B cell (primary cell): Measurements from ENCODE around the gene TMED10. TPM values are rescaled to one million over a fixed set of nuclear protein-coding genes. Genes with fewer than 3 reads are reported as not detected.

Source experiments
- ATAC-seq: fragments of 200-7000 bp; cut with Tn5 transposase; one replicate; pipeline ENCODE4 v1.10.0; 2021; ENCODE audit warnings: low read depth, mild to moderate bottlenecking, moderate number of reproducible peaks, moderate library complexity
- CTCF ChIA-PET: fragments of 350-600 bp; sonication (Branson Sonifier 250); formaldehyde crosslinking; loops from one replicate; lab custom pipeline; 2021; ENCODE audit warnings: antibody characterized with exemption, inconsistent platforms; lab: Charles Lee
- POLR2A ChIA-PET: fragments of 350-600 bp; sonication (Branson Sonifier 250); formaldehyde crosslinking; loops from one replicate; lab custom pipeline; 2021; ENCODE audit warnings: antibody characterized with exemption; lab: Charles Lee
- DNase-seq: peaks from one replicate; pipeline ENCODE4 v3.0.0; 2013
- H2AFZ ChIP-seq: 2 replicates; pipeline ENCODE4 v1.6.1; 2012; ENCODE audit warnings: mild to moderate bottlenecking, low read depth, low read length; ENCODE audit not compliant: insufficient read depth, poor library complexity, severe bottlenecking
- H3K27ac ChIP-seq, 2 donors: 1 replicate in 1 of 2; 2 replicates in 1 of 2; pipeline ENCODE4 v1.5.1; 2012 to 2013; ENCODE audit warnings: low read length in 2 of 2, mild to moderate bottlenecking in 2 of 2, moderate library complexity in 1 of 2
- H3K27me3 ChIP-seq, 4 experiments: fragments of 200-600 bp in 1 of 4; sonication (generic) in 1 of 4; replicated peaks in 1 of 4; 1 replicate in 2 of 4; 2 replicates in 2 of 4; pipeline versions ENCODE4 v1.6.1 to v1.7.0; 2013 to 2016; ENCODE audit warnings: low read length in 3 of 4, mild to moderate bottlenecking in 2 of 4, mixed read lengths in 1 of 4, moderate library complexity in 1 of 4; ENCODE audit not compliant: insufficient read depth in 4 of 4, control insufficient read depth in 3 of 4; ENCODE audit errors: control extremely low read depth in 1 of 4
- H3K36me3 ChIP-seq, 2 experiments: replicated peaks in 1 of 2; 1 replicate in 1 of 2; 2 replicates in 1 of 2; pipeline versions ENCODE4 v1.6.1 to v1.7.1; 2013; ENCODE audit warnings: low read length in 1 of 2; ENCODE audit not compliant: insufficient read depth in 2 of 2, control insufficient read depth in 1 of 2; ENCODE audit errors: control extremely low read depth in 1 of 2, extremely low read depth in 1 of 2
- H3K4me1 ChIP-seq, 2 donors: fragments of 200-600 bp in 1 of 2; sonication (generic) in 1 of 2; 1 replicate in 1 of 2; 2 replicates in 1 of 2; pipeline versions ENCODE4 v1.5.1 to v1.6.1; 2013 to 2017; ENCODE audit warnings: low read length in 2 of 2; ENCODE audit not compliant: control insufficient read depth in 2 of 2, insufficient read depth in 2 of 2
- H3K4me2 ChIP-seq: replicated peaks from 2 replicates; pipeline ENCODE3; 2012; ENCODE audit warnings: mild to moderate bottlenecking, low read depth, low read length; ENCODE audit not compliant: poor library complexity, severe bottlenecking
- H3K4me3 ChIP-seq, 5 experiments: fragments of 200-600 bp in 1 of 5; sonication (generic) in 1 of 5; 1 replicate in 3 of 5; 2 replicates in 2 of 5; pipeline versions ENCODE4 v1.5.1 to v1.7.0; 2011 to 2016; ENCODE audit warnings: low read length in 4 of 5, mild to moderate bottlenecking in 4 of 5, low read depth in 2 of 5, control low read depth in 1 of 5, moderate library complexity in 1 of 5; ENCODE audit not compliant: insufficient read depth in 1 of 5; ENCODE audit errors: control extremely low read depth in 1 of 5, extremely low read depth in 1 of 5
- H3K79me2 ChIP-seq: fragments of 200-600 bp; sonication (generic); one replicate; pipeline ENCODE4 v1.6.0; 2016; ENCODE audit warnings: low read length; ENCODE audit not compliant: control insufficient read depth, insufficient read depth
- H3K9ac ChIP-seq: fragments of 200-600 bp; sonication (generic); 2 replicates; pipeline ENCODE4 v1.6.1; 2017; ENCODE audit warnings: mild to moderate bottlenecking, low read length, moderate library complexity
- H3K9me3 ChIP-seq, 3 donors: one replicate each; pipeline versions ENCODE4 v1.6.1 to v1.7.1; 2013; ENCODE audit warnings: low read length in 2 of 3; ENCODE audit not compliant: control insufficient read depth in 2 of 3, insufficient read depth in 1 of 3; ENCODE audit errors: control extremely low read depth in 1 of 3
- H4K20me1 ChIP-seq: 2 replicates; pipeline ENCODE4 v1.6.0; 2012; ENCODE audit warnings: mild to moderate bottlenecking, low read length; ENCODE audit not compliant: insufficient read depth, control insufficient read depth, poor library complexity, severe bottlenecking
- H3K27ac Mint-ChIP-seq: one replicate; pipeline ENCODE4 v1.8.0; 2021; ENCODE audit warnings: mixed read lengths
- H3K27me3 Mint-ChIP-seq: one replicate; pipeline ENCODE4 v1.8.0; 2021; ENCODE audit warnings: mixed read lengths
- H3K4me1 Mint-ChIP-seq: one replicate; pipeline ENCODE4 v1.8.0; 2021; ENCODE audit warnings: mixed read lengths
- H3K4me3 Mint-ChIP-seq: one replicate; pipeline ENCODE4 v1.8.0; 2021; ENCODE audit warnings: mixed read lengths
- H3K9me3 Mint-ChIP-seq: one replicate; pipeline ENCODE4 v1.8.0; 2022; ENCODE audit warnings: mixed read lengths; ENCODE audit not compliant: insufficient read depth
- CTCF ChIP-seq: fragments of 200-600 bp; IDR thresholded peaks from one replicate; pipeline ENCODE4 v1.8.0; 2022; ENCODE audit warnings: antibody characterized with exemption, mild to moderate bottlenecking
- EZH2 ChIP-seq: IDR thresholded peaks from 2 replicates; pipeline ENCODE4 v1.6.1; 2012; ENCODE audit warnings: borderline replicate concordance, low read depth, mild to moderate bottlenecking, moderate library complexity, low read length; ENCODE audit not compliant: insufficient read depth, poor library complexity, severe bottlenecking
- WGBS: methylation state at CpG from one replicate; pipeline ENCODE4 v1.1.5; 2013; ENCODE audit warnings: missing lambda C conversion rate; ENCODE audit not compliant: insufficient coverage; 5-methylcytosine and 5-hydroxymethylcytosine counted together
- intact Hi-C: fragments of 100-400 bp; cut with micrococcal nuclease; formaldehyde crosslinking; loops from one replicate; pipeline ENCODE4 v1.10.0; 2022
- polyA plus RNA-seq: library from polyadenylated mRNA; depleted of rRNA; stranded (reverse); fragments of >200 nt; gene quantifications from 2 replicates; pipeline ENCODE4 v1.2.3, GENCODE V29; 2012
- total RNA-seq, 2 donors: library from RNA; stranded (reverse); fragments of 120-200 nt in 1 of 2; gene quantifications; 1 replicate in 1 of 2; 2 replicates in 1 of 2; pipeline versions ENCODE4 v1.2.3 to v1.2.4, GENCODE V29; 2013 to 2022

The TMED10 gene
- total and polyA plus RNA-seq, 2 donors (not counting 1 experiment from before 2014, with no cell fraction given), result 72.0 to 111 TPM

- Histone ChIP-seq H3K79me2 (no peaks in the 10 kb centered on the region), H3K36me3 (no peaks in the 10 kb centered on the region), H3K9ac (no peak overlapping the region), H3K4me2 (no peak overlapping the region), H4K20me1 (no peaks in the 10 kb centered on the region), H3K4me3 (no peak overlapping the region), H3K27ac (no peak overlapping the region), H3K4me1 (peaks cover 8 to 9% of the 10 kb centered on the region in 2 donors), H3K27me3 (no peaks in the 10 kb centered on the region), H2AFZ (no peak overlapping the region), H3K9me3 (no peaks in the 10 kb centered on the region)
- intact Hi-C loops, result no loop called here
- Mint-ChIP-seq H3K4me1 (peaks cover 9% of the 10 kb centered on the region), H3K27ac (no peak overlapping the region), H3K4me3 (no peak overlapping the region), H3K9me3 (no peaks in the 10 kb centered on the region), H3K27me3 (no peaks in the 10 kb centered on the region)
- POLR2A ChIA-PET, result no interaction called here
- DNase-seq (no peak), ATAC-seq (no peak)
- no CpG with 5 or more reads among the region's 6 CpGs for WGBS
- TF ChIP-seq EZH2, result no peak
- no peak for TF ChIP-seq CTCF
- CTCF ChIA-PET, result no interaction called here
Measured at GRCh38 chr14:75201087-75201486, 24.7 kb upstream of the TMED10 start.

- intact Hi-C loops, result no loop called here
Measured at GRCh38 chr14:75200451-75200850, 24.0 kb upstream of the TMED10 start.

More at GRCh38 chr14:75200451-75200850, 24.0 kb upstream of the TMED10 start:
- Mint-ChIP-seq H3K9me3 (no peaks in the 10 kb centered on the region), H3K27ac (no peak overlapping the region), H3K4me3 (no peak overlapping the region), H3K4me1 (peaks cover 10% of the 10 kb centered on the region), H3K27me3 (no peaks in the 10 kb centered on the region)
- DNase-seq (no peak), ATAC-seq (no peak)
- Histone ChIP-seq H3K27me3 (no peaks in the 10 kb centered on the region), H3K9ac (no peak overlapping the region), H3K9me3 (no peaks in the 10 kb centered on the region), H3K4me2 (no peak overlapping the region), H2AFZ (no peak overlapping the region), H3K27ac (no peak overlapping the region), H3K36me3 (no peaks in the 10 kb centered on the region), H3K4me3 (no peak overlapping the region), H3K79me2 (no peaks in the 10 kb centered on the region), H3K4me1 (peaks cover 8 to 11% of the 10 kb centered on the region in 2 donors), H4K20me1 (no peaks in the 10 kb centered on the region)
- TF ChIP-seq EZH2, result no peak
- no peak for TF ChIP-seq CTCF
- CTCF ChIA-PET, result no interaction called here
- POLR2A ChIA-PET, result no interaction called here
- 86% methylated on average over 3 of the region's 4 CpGs for WGBS
